ENCODE measurements around the gene GRIK4. TPM values are rescaled to one million over a fixed set of nuclear protein-coding genes. Genes with fewer than 3 reads are reported as not detected.
"Not testable (repeated sequence)": the region's sequence is repeated elsewhere in the genome, so short reads cannot be mapped to it uniquely, and the experiment has no call there.

GRIK4 gene
- total and polyA plus RNA-seq, 7 donors = 0.04 to 0.11 (median 0.04) TPM; not detected in 4

GRCh38 chr11:120613264-120614226 is 102.0 kb downstream of the GRIK4 start:
- TF ChIP-seq CTCF (IDR thresholded peaks at IDR 0.05) = no peak
- H3K36me3 ChIP-seq (ENCODE audit: insufficient read depth in 1 of 2, low read depth in 1 of 2) = no peaks in the 10 kb centered on the region
- ATAC-seq = no peak
- no peak overlapping the region for H3K4me3 ChIP-seq
- no peak overlapping the region for H3K27ac ChIP-seq
- no peak for DNase-seq
- H3K27me3 ChIP-seq (ENCODE audit: insufficient read depth in 3 of 3, low read length in 2 of 3) = peaks cover 0 to 4% (median 4%) of the 10 kb centered on the region in 3 donors
- H3K9me3 ChIP-seq = no peaks in the 10 kb centered on the region
- intact Hi-C loops (cut with DNase I) = no loop called here
- WGBS, 3 donors = 73 to 74% (median 73%) methylated on average over 6 of the region's 6 CpGs
- no peaks in the 10 kb centered on the region for H3K4me1 ChIP-seq

- H3K27ac ChIP-seq = no peak overlapping the region
- 18 to 53% (median 31%) methylated on average over 2 of the region's 2 CpGs for WGBS, 3 donors
- peaks cover 0 to 4% (median 4%) of the 10 kb centered on the region in 3 donors for H3K27me3 ChIP-seq (ENCODE audit: insufficient read depth in 3 of 3, low read length in 2 of 3)
- intact Hi-C loops (cut with DNase I) = no loop called here
- no peak overlapping the region for H3K4me3 ChIP-seq
- H3K4me1 ChIP-seq = no peaks in the 10 kb centered on the region
- no peaks in the 10 kb centered on the region for H3K9me3 ChIP-seq
- ATAC-seq = no peak
- no peak for TF ChIP-seq CTCF (IDR thresholded peaks at IDR 0.05)
- no peak for DNase-seq
- no peaks in the 10 kb centered on the region for H3K36me3 ChIP-seq (ENCODE audit: insufficient read depth in 1 of 2, low read depth in 1 of 2)
These were observed 103.8 kb downstream of the GRIK4 start for GRCh38 chr11:120615391-120615790.

- no peak for TF ChIP-seq CTCF (IDR thresholded peaks at IDR 0.05)
- 90 to 97% (median 94%) methylated on average over 5 of the region's 5 CpGs for WGBS, 3 donors
- DNase-seq = no peak
These were observed 106.9 kb downstream of the GRIK4 start for GRCh38 chr11:120618399-120618798.

DNA sequence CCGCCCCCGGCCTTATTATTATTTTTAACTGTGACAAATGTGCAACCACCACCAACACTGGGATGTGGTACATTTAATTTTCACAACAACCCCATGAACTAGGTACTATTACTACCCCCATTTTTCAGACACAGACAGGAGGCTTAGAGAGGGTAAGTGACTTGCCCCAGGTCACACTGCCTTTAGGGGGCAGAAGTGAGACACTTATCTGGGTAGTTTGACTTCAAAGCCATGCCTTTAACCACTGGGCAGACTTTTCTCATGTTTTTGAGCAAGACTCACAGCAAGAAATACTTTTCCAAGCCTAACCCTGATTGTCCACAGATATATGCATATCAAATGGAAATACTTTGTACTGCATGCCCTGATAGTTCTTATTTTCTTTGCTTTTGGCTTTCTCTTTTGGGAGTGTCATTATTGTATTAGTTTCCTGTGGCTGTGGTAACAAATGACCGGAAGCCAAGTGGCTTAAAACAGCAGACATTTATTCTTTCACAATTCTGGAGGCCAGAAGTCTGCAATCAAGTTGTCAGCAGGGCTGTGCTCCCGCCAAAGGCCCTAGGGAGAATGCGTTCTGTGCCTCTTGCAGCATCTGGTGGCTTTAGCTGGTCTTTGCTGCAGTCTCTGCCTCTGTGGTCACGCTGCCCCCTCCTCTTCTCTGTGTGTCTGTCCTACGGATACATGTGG is 110.8 kb downstream of the GRIK4 start:
- intact Hi-C loops (cut with DNase I) = no loop called here
- TF ChIP-seq CTCF (IDR thresholded peaks at IDR 0.05) = no peak
- H3K4me1 ChIP-seq = no peaks in the 10 kb centered on the region
- H3K27ac ChIP-seq = no peak overlapping the region
- no peaks in the 10 kb centered on the region for H3K36me3 ChIP-seq (ENCODE audit: insufficient read depth in 1 of 2, low read depth in 1 of 2)
- peaks cover 0 to 7% (median 2%) of the 10 kb centered on the region in 3 donors for H3K27me3 ChIP-seq (ENCODE audit: insufficient read depth in 3 of 3, low read length in 2 of 3)
- DNase-seq (peak in 1 of 2 donors; percentile 58), ATAC-seq (no peak)
- WGBS, 3 donors = 54 to 62% (median 62%) methylated on average over 7 of the region's 7 CpGs
- H3K9me3 ChIP-seq = no peaks in the 10 kb centered on the region
- no peak overlapping the region for H3K4me3 ChIP-seq

More at GRCh38 chr11:120618399-120618798, 106.9 kb downstream of the GRIK4 start:
- intact Hi-C loops (cut with DNase I) = no loop called here
- no peaks in the 10 kb centered on the region for H3K4me1 ChIP-seq
- no peaks in the 10 kb centered on the region for H3K36me3 ChIP-seq (ENCODE audit: insufficient read depth in 1 of 2, low read depth in 1 of 2)
- ATAC-seq = no peak
- no peaks in the 10 kb centered on the region for H3K27me3 ChIP-seq (ENCODE audit: insufficient read depth in 3 of 3, low read length in 2 of 3)
- H3K4me3 ChIP-seq = no peak overlapping the region
- no peak overlapping the region for H3K27ac ChIP-seq
- no peaks in the 10 kb centered on the region for H3K9me3 ChIP-seq

- DNase-seq; intact Hi-C loops (cut with DNase I); H3K36me3 ChIP-seq (ENCODE audit: insufficient read depth in 1 of 2, low read depth in 1 of 2); H3K9me3 ChIP-seq; H3K4me3 ChIP-seq; H3K4me1 ChIP-seq; ATAC-seq; H3K27me3 ChIP-seq (ENCODE audit: insufficient read depth in 3 of 3, low read length in 2 of 3); H3K27ac ChIP-seq: not testable (repeated sequence)
- 94 to 95% (median 94%) methylated on average over 12 of the region's 12 CpGs for WGBS, 3 donors
These were observed 113.4 kb downstream of the GRIK4 start for GRCh38 chr11:120624992-120625391.
